Measurements from ENCODE around the gene OR9Q1. TPM values are rescaled to one million over a fixed set of nuclear protein-coding genes. Genes with fewer than 3 reads are reported as not detected.
"Not testable (repeated sequence)": the region's sequence is repeated elsewhere in the genome, so short reads cannot be mapped to it uniquely, and the experiment has no call there.

OR9Q1 gene
- total RNA-seq, 1 donor from 2014 or later: not detected

- no peak for DNase-seq (ENCODE audit: low spot score in 2 of 2)
- FAIRE-seq: no peak
These were observed 101.8 kb downstream of the OR9Q1 start, which contains the start of gene OR9I1 for GRCh38 chr11:58125469-58125868. Gene OR9I1, minus strand, starts transcription at chr11:58125530. Its CDS starts 6,086 bp downstream, at chr11:58119444.

DNA sequence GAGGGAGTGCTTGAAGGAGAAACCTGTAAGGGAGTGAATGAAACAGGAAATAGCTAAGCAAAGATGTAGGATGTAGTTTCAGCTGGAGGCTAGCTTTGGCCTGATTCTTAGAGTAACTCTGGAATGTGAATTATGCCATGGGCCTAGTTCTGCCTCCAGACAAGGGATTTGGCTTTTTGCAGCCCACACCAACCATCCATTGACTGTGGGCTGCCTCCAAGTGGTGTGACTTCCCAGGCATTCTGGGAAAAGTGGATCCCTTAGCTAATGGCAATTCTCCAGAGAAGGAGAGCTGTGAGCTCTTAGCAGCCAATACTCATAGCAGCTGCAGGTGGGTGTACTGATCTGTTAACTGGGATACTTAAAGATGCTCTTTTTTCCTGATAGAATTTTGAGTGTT is 103.7 kb downstream of the OR9Q1 start:
- DNase-seq (ENCODE audit: low spot score in 2 of 2) (no peak), FAIRE-seq (no peak)

- no peak for FAIRE-seq
- no peak for DNase-seq (ENCODE audit: low spot score in 2 of 2)
These were observed 109.8 kb downstream of the OR9Q1 start for GRCh38 chr11:58133309-58134076.

GRCh38 chr11:58134151-58134550 is 110.5 kb downstream of the OR9Q1 start:
- DNase-seq (ENCODE audit: low spot score in 2 of 2): no peak
- no peak for FAIRE-seq

DNA sequence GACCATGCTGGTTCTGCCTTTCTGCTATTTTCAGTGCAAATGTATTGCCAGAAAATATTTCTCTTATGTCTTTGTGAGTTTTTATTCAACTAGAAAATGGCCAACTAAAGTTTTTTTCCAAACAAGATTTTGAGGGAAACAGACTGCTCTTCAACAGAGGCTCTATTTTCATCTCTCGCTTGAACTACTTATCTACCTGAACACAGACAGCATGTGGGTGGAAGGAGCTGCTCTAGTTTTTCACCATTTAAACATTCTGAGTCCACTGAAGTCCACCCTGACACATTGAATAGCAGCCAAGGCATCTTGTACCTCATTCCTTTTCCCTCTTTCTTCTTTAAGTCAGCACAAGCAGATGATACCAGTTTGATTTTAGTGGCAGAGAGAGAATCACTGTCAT is 111.5 kb downstream of the OR9Q1 start:
- no peak for DNase-seq (ENCODE audit: low spot score in 2 of 2)
- no peak for FAIRE-seq

DNA sequence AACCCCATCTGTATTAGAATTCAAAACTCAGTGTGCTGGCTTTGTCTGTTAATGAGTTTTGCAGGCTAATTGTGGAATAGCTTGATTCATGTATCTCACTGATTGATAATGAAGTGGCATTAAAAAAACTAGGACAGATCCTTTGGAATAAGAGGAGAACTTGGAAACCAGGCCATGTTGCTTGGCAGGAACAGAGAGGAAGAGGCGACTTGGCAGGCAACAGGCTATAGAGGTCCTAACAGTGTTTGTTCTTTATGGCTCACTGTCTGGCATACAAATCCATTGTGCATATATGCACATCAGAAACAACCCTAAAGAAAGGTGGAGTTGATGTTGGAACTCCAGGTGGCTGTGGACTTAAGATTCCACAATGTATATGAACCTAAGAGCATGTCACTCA is 119.1 kb downstream of the OR9Q1 start:
- FAIRE-seq: no peak
- DNase-seq (ENCODE audit: low spot score in 2 of 2): no peak

GRCh38 chr11:58152781-58153180 is 129.1 kb downstream of the OR9Q1 start:
- no peak for FAIRE-seq

GRCh38 chr11:58164389-58164788 is 140.7 kb downstream of the OR9Q1 start:
- no peak for DNase-seq (ENCODE audit: low spot score in 2 of 2)

More at GRCh38 chr11:58152781-58153180, 129.1 kb downstream of the OR9Q1 start:
- DNase-seq (ENCODE audit: low spot score in 2 of 2): no peak

GRCh38 chr11:58164990-58165389 is 141.3 kb downstream of the OR9Q1 start:
- FAIRE-seq (no peak), DNase-seq (ENCODE audit: low spot score in 2 of 2) (no peak)

More at GRCh38 chr11:58164389-58164788, 140.7 kb downstream of the OR9Q1 start:
- no peak for FAIRE-seq

DNA sequence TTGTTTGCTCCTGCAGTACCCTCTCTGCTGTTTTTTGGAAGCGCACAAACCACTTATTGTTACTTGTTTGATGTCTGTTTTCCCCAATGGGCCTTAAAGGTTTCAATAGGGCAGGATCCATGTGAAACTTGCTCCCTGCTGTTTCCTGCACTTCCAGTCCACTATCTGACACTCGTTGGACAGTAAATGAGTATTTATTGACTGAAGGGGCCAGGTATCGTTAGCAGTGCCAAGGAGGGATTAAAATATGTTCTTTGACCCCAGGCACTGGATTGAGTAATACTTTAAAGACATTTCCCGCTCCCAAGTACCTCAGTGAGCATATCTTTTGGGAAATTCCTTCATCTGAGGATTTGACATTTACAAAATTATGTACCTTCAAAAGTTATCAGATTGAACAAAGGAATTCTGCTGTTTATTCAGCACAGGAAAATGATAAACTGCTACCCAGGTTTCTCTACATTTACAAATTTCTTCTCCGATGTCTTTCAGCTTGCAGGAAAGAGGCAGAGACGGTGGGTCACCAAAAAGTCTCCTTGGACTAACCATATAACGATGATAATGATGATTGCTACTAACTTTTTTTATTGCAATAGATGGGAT is 141.9 kb downstream of the OR9Q1 start:
- FAIRE-seq (no peak), DNase-seq (ENCODE audit: low spot score in 2 of 2) (no peak)

DNA sequence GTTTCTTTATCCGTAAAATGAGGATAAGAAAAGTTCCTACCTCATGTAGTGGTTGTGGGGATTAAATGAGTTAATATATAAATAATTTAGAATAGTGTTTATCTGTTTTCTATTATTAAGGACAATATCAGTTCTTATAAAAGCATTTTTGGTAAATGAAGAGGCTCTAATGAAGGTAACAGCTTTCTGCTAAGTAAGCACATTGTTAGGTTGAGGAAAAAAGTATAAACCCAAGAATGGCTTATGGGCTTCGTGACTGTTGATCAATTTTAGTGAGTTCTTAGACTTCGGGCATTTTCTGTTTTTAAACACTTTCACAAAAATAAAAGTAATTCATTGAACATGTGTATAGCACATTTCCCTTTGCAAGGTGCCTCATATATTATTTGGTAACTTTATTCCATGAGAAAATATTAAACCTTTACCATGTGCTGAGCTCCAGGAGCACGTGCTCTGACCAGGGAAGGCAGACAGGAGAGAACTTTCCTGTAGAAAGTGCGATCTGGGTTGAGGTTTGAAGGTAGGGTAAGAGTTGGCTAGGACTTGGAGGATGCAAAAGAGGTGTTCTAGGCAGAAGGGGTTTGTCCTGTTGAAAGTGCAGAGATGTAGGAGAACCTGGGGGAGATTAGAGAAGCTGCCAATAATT is 153.9 kb downstream of the OR9Q1 start:
- DNase-seq (ENCODE audit: low spot score in 2 of 2) (no peak), FAIRE-seq (no peak)

DNA sequence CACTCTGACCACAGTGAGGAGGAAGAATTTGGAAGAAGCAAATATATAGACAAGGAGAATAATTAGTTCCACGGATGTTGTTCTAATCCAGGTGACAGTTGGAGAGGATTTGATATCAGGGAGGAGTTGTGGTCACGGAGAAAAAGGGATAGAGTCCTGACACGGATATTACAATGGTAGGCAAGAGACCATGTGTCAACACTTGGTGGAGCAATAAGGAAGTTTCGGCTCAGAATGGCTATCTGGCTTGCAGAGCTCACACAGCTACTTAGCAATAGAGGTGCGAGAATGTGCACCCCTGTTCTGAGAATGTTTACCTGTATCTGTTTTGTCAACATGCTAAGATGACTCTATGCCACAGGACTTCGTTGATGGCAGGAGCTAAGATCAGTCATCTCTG is 154.8 kb downstream of the OR9Q1 start:
- FAIRE-seq: no peak

GRCh38 chr11:58179648-58180047 is 156.0 kb downstream of the OR9Q1 start:
- no peak for DNase-seq (ENCODE audit: low spot score in 2 of 2)
- no peak for FAIRE-seq

More for the DNA sequence above, 154.8 kb downstream of the OR9Q1 start:
- no peak for DNase-seq (ENCODE audit: low spot score in 2 of 2)

- DNase-seq (ENCODE audit: low spot score in 2 of 2): no peak
- no peak for FAIRE-seq
These were observed 163.3 kb downstream of the OR9Q1 start for GRCh38 chr11:58186938-58187337.

- FAIRE-seq (no peak), DNase-seq (ENCODE audit: low spot score in 2 of 2) (no peak)
These were observed 165.1 kb downstream of the OR9Q1 start, which contains the start of gene OR9Q2 for GRCh38 chr11:58188770-58189169. Gene OR9Q2, plus strand, starts transcription at chr11:58189070. Its CDS starts 1,421 bp downstream, at chr11:58190491.

GRCh38 chr11:58192229-58192628 is 168.5 kb downstream of the OR9Q1 start:
- no peak for DNase-seq (ENCODE audit: low spot score in 2 of 2)
- FAIRE-seq: no peak

DNA sequence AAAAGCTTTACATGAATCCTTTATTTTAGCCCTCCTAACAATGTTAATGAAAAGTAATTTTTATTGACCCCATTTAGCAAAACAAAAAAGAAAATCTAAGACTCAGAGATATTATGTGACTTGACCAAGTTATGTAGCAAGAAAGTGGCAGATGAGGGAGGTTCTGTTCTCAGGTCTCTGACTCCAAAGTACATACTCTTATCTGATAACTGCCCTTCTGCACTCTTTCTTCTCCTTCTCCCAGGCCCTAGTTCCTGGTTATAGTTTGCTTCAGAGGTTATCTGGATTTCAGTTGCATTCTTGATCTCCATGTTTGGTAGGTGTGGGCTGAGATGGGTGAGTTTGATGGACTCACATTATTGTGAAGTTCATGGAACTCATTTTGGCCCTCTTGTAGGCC is 169.7 kb downstream of the OR9Q1 start:
- no peak for DNase-seq (ENCODE audit: low spot score in 2 of 2)
- no peak for FAIRE-seq

- no peak for DNase-seq (ENCODE audit: low spot score in 2 of 2)
- no peak for FAIRE-seq
These were observed 172.3 kb downstream of the OR9Q1 start for GRCh38 chr11:58195939-58196338.

- FAIRE-seq (no peak), DNase-seq (ENCODE audit: low spot score in 2 of 2) (no peak)
These were observed 175.6 kb downstream of the OR9Q1 start for GRCh38 chr11:58199271-58199670.

DNA sequence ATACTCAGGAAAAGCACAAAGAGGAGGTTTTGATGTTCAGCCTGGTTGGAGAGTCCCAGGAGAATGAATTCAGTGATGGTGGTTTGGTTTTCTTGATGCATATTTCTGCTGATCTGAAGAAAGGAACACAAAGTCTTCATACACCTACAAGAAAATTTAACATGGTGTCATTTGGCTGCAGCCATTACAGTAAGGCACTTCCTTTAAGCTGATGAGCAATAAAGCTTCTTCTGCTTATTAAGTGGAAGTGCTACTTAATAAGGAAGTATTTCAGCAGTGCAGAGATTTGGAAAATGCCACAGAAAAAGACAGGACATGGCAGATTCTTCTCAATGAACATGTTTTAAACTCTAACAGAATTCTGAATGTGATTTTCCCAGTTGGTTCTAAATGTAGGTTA is 180.4 kb downstream of the OR9Q1 start, which contains the start of gene OR1S2:
TSS of gene OR1S2 (minus strand) at position 101 of the 400 bp plus-strand sequence. CDS start at position 101, 0 bp downstream.
- FAIRE-seq (no peak), DNase-seq (ENCODE audit: low spot score in 2 of 2) (no peak)

GRCh38 chr11:58212420-58212819 is 188.7 kb downstream of the OR9Q1 start, which contains the start of gene OR1S1:
Gene OR1S1, plus strand, starts transcription at chr11:58212720.
- not testable (repeated sequence) for FAIRE-seq; DNase-seq (ENCODE audit: low spot score in 2 of 2)
